A549 (cell line): ENCODE measurements around the gene ADAMTSL3. TPM values are rescaled to one million over a fixed set of nuclear protein-coding genes. Genes with fewer than 3 reads are reported as not detected.

Experiments used
- ATAC-seq, 2 experiments: fragments of 200-7000 bp in 1 of 2; fragments of >200 bp in 1 of 2; cut with Nextera tagmentation in 1 of 2; cut with Tn5 transposase in 1 of 2; 3 replicates each; pipeline versions ENCODE4 v1.8.0 to v1.9.1; 2018 to 2020; ENCODE audit warnings: mild to moderate bottlenecking in 1 of 2, moderate library complexity in 1 of 2
- CTCF ChIA-PET: fragments of 300-600 bp; sonication (Branson Sonifier 250); formaldehyde crosslinking; extraction: SDS; loops from one replicate; lab custom pipeline; 2021; ENCODE audit warnings: antibody characterized with exemption, inconsistent platforms; lab: Yijun Ruan, JAX
- POLR2A ChIA-PET: fragments of 350-600 bp; formaldehyde crosslinking; extraction: SDS; loops from one replicate; lab custom pipeline; 2021; ENCODE audit warnings: antibody characterized with exemption, inconsistent platforms; lab: Yijun Ruan, JAX
- DNase-seq, 2 experiments: peaks; one replicate each; pipeline versions ENCODE4 v3.0.0 to v3.0.0-alpha.2; 2011 to 2016; ENCODE audit warnings: low read depth in 1 of 2, low spot score in 1 of 2
- FAIRE-seq: peaks from 2 replicates; lab custom pipeline; 2011; peaks lifted over from hg19 to GRCh38; lab: Jason Lieb, UNC
- H3K27ac ChIP-seq, 2 experiments: fragments of >200 bp; sonication (Bioruptor Twin); formaldehyde crosslinking; 3 replicates each; pipeline ENCODE4 v1.5.1; 2016 to 2017
- H3K4me1 ChIP-seq: fragments of >200 bp; sonication (Bioruptor Twin); formaldehyde crosslinking; 3 replicates; pipeline ENCODE4 v1.6.1; 2016
- H3K4me2 ChIP-seq: fragments of >200 bp; sonication (Bioruptor Twin); formaldehyde crosslinking; 3 replicates; pipeline ENCODE4 v1.6.1; 2016
- H3K4me3 ChIP-seq: fragments of >200 bp; sonication (Bioruptor Twin); formaldehyde crosslinking; 3 replicates; pipeline ENCODE4 v1.5.1; 2016
- H3K9me3 ChIP-seq: fragments of >200 bp; sonication (Bioruptor Twin); formaldehyde crosslinking; 3 replicates; pipeline ENCODE4 v1.6.1; 2016
- CBX2 ChIP-seq: fragments of 200-600 bp; sonication (generic); IDR thresholded peaks from 2 replicates; pipeline ENCODE4 v1.6.1; 2016; ENCODE audit warnings: low read depth, mild to moderate bottlenecking, borderline replicate concordance
- CBX8 ChIP-seq: fragments of 200-600 bp; sonication (generic); IDR thresholded peaks from 2 replicates; pipeline ENCODE4 v1.6.1; 2016
- CEBPB ChIP-seq, 2 experiments: fragments of >200 bp in 1 of 2; sonication (Bioruptor Twin) in 1 of 2; formaldehyde crosslinking in 1 of 2; IDR thresholded peaks; 2 replicates each; pipeline ENCODE4 v1.6.1; 2012 to 2016
- E2F6 ChIP-seq: IDR thresholded peaks from 2 replicates; pipeline ENCODE4 v1.6.1; 2012; ENCODE audit warnings: low read depth, borderline replicate concordance
- ELK1 ChIP-seq: fragments of 150-350 bp; IDR thresholded peaks from 2 replicates; pipeline ENCODE4 v1.6.1; 2014; ENCODE audit warnings: low read depth, mild to moderate bottlenecking, low read length
- FOSL2 ChIP-seq, 2 experiments: fragments of 450-650 bp in 1 of 2; fragments of >200 bp in 1 of 2; sonication (Bioruptor Twin) in 1 of 2; formaldehyde crosslinking; IDR thresholded peaks; 2 replicates each; pipeline versions ENCODE4 v1.5.0 to v1.6.1; 2016 to 2020; ENCODE audit warnings: mild to moderate bottlenecking in 1 of 2, moderate library complexity in 1 of 2
- FOXS1 ChIP-seq: fragments of 250-450 bp; sonication (Bioruptor Pico); IDR thresholded peaks from 2 replicates; pipeline ENCODE4 v1.5.0; 2020; ENCODE audit warnings: mild to moderate bottlenecking, moderate library complexity
- HOXA7 ChIP-seq: fragments of 250-450 bp; sonication (Bioruptor Pico); IDR thresholded peaks from 2 replicates; pipeline ENCODE4 v1.5.0; 2020; ENCODE audit warnings: mild to moderate bottlenecking, moderate library complexity
- HOXB13 ChIP-seq: fragments of 250-450 bp; sonication (Bioruptor Pico); IDR thresholded peaks from 2 replicates; pipeline ENCODE4 v1.5.0; 2020; ENCODE audit warnings: low read depth, mild to moderate bottlenecking, moderate library complexity
- HOXB5 ChIP-seq: fragments of 250-450 bp; sonication (Bioruptor Pico); IDR thresholded peaks from 2 replicates; pipeline ENCODE4 v1.5.0; 2020; ENCODE audit warnings: mild to moderate bottlenecking, moderate library complexity
- JUN ChIP-seq, 2 experiments: fragments of >200 bp; sonication (Bioruptor Twin); formaldehyde crosslinking; IDR thresholded peaks; 2 replicates in 1 of 2; 3 replicates in 1 of 2; pipeline ENCODE4 v1.6.1; 2016 to 2017
- KDM1A ChIP-seq: fragments of 200-600 bp; sonication (generic); IDR thresholded peaks from 2 replicates; pipeline ENCODE4 v1.6.1; 2016; ENCODE audit warnings: low read depth, mild to moderate bottlenecking
- MAFK ChIP-seq: fragments of 450-650 bp; IDR thresholded peaks from 2 replicates; pipeline ENCODE4 v1.6.1; 2014; ENCODE audit not compliant: partially characterized antibody
- MAZ ChIP-seq: fragments of 150-350 bp; IDR thresholded peaks from 2 replicates; pipeline ENCODE4 v1.6.1; 2014; ENCODE audit warnings: antibody characterized with exemption, low read depth, low read length, borderline replicate concordance
- NFE2L2 ChIP-seq: fragments of 150-350 bp; conservative IDR thresholded peaks from 2 replicates; pipeline ENCODE4 v1.6.1; 2014; ENCODE audit warnings: low read length
- PHF8 ChIP-seq: fragments of 200-600 bp; sonication (generic); IDR thresholded peaks from 2 replicates; pipeline ENCODE4 v1.6.1; 2016; ENCODE audit warnings: low read depth, mild to moderate bottlenecking, antibody characterized with exemption, moderate library complexity, borderline replicate concordance
- RCOR1 ChIP-seq: fragments of 150-350 bp; IDR thresholded peaks from 2 replicates; pipeline ENCODE4 v1.6.1; 2014; ENCODE audit warnings: antibody characterized with exemption, low read length, low read depth
- ZFP36 ChIP-seq: fragments of 450-650 bp; IDR thresholded peaks from 2 replicates; pipeline ENCODE4 v1.6.1; 2014; ENCODE audit warnings: borderline replicate concordance; ENCODE audit not compliant: partially characterized antibody
- ZNF302 ChIP-seq: fragments of 250-450 bp; sonication (Bioruptor Pico); IDR thresholded peaks from 2 replicates; pipeline ENCODE4 v1.9.0; 2021; ENCODE audit warnings: inconsistent platforms, mild to moderate bottlenecking, moderate library complexity
- WGBS: methylation state at CpG from one replicate; pipeline ENCODE4 v1.1.6; 2017; ENCODE audit errors: missing lambda C conversion rate; 5-methylcytosine and 5-hydroxymethylcytosine counted together
- polyA plus RNA-seq, 4 experiments: library from polyadenylated mRNA; depleted of rRNA in 3 of 4; stranded (reverse); fragments of >200 nt; fragmentation: RNase III in 1 of 4; extraction: RNeasy Plus Mini Kit Qiagen cat#74134 plus additional on column Dnase treatment in 1 of 4; gene quantifications; 2 replicates in 3 of 4; 3 replicates in 1 of 4; pipeline ENCODE4 v1.2.3, GENCODE V29; 2011 to 2017
- TF ChIP-seq, protein P1 (sequence below): fragments of 250-450 bp; sonication (Bioruptor Pico); IDR thresholded peaks from 2 replicates; pipeline ENCODE4 v1.5.0; 2021; ENCODE audit warnings: mild to moderate bottlenecking, moderate library complexity, borderline replicate concordance
- TF ChIP-seq, protein P2 (sequence below): IDR thresholded peaks from 2 replicates; pipeline ENCODE4 v1.6.1; 2012
- TF ChIP-seq, protein P3 (sequence below): fragments of 250-450 bp; sonication (Bioruptor Pico); IDR thresholded peaks from 2 replicates; pipeline ENCODE4 v1.5.0; 2020; ENCODE audit warnings: low read depth, mild to moderate bottlenecking, moderate library complexity
- TF ChIP-seq, protein P4 (sequence below): fragments of 450-650 bp; IDR thresholded peaks from 2 replicates; pipeline ENCODE4 v1.6.1; 2014; ENCODE audit warnings: antibody characterized with exemption

ADAMTSL3 gene
- polyA plus RNA-seq, 2 of the 4 experiments (the other 2 are of a cell fraction) = 0.22 to 0.25 TPM

DNA sequence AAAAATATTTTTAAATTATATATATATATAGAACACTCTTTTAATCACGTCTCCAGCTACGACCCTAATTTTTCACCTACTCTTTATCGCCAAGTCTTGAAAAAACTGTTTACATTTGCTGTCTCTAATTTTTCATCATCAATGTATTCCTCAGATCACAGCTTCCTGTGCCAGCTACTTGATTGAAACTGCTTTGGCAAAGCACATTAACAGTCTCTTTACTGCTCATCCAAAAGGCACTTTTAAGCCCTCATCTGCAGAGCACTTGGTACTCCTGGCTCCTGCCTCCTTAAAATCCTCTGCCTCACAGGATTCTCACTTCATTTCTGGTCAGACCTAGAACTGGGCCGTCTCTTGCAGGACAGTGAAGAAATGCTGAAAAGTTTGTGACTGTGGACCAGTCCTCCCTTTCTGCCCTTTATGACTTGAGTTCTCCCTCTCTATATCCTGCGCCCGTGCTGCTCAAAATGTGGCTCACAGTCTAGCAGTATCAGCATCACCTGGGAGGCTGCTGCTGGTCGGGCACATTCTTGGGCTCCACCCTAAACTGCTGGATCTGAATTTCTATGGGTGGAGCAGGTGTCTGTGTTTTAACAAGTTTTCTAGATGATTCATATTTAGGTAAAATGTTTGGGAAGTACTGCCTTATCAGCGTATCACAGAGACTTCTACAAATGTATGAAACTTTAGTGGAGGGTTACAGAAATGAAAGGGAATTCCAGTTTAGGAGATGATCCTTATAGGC, 196.8 kb downstream of the ADAMTSL3 start:
- H3K9me3 ChIP-seq = no peaks in the 10 kb centered on the region
- H3K4me2 ChIP-seq = no peak overlapping the region
- TF ChIP-seq PHF8 (no peak), RCOR1 (no peak), JUN (IDR thresholded peaks at IDR 0.05) (no peak), FOXS1 (no peak), ZFP36 (no peak), HOXB13 (CRISPR knock-in tag) (no peak), E2F6 (no peak), MAZ (no peak)
- TF ChIP-seq, protein P1, sequence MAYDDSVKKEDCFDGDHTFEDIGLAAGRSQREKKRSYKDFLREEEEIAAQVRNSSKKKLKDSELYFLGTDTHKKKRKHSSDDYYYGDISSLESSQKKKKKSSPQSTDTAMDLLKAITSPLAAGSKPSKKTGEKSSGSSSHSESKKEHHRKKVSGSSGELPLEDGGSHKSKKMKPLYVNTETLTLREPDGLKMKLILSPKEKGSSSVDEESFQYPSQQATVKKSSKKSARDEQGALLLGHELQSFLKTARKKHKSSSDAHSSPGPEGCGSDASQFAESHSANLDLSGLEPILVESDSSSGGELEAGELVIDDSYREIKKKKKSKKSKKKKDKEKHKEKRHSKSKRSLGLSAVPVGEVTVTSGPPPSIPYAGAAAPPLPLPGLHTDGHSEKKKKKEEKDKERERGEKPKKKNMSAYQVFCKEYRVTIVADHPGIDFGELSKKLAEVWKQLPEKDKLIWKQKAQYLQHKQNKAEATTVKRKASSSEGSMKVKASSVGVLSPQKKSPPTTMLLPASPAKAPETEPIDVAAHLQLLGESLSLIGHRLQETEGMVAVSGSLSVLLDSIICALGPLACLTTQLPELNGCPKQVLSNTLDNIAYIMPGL = no peak
- TF ChIP-seq, protein P2, sequence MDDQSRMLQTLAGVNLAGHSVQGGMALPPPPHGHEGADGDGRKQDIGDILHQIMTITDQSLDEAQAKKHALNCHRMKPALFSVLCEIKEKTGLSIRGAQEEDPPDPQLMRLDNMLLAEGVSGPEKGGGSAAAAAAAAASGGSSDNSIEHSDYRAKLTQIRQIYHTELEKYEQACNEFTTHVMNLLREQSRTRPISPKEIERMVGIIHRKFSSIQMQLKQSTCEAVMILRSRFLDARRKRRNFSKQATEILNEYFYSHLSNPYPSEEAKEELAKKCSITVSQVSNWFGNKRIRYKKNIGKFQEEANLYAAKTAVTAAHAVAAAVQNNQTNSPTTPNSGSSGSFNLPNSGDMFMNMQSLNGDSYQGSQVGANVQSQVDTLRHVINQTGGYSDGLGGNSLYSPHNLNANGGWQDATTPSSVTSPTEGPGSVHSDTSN = no peak
- ATAC-seq (0 out of 6 replicates have a peak, but pooled peaks of 1 of the 2 experiments have one; percentile 15), DNase-seq (no peak), FAIRE-seq (no peak)
- POLR2A ChIA-PET = no interaction called here
- peaks cover 5% of the 10 kb centered on the region; the same call in 1 of the 3 replicates for H3K4me1 ChIP-seq
- CTCF ChIA-PET = no interaction called here
- H3K4me3 ChIP-seq = no peak overlapping the region
- H3K27ac ChIP-seq = no peak overlapping the region
- whole genome bisulfite sequencing = 40% methylated on average over 8 of the region's 8 CpGs

GRCh38 chr15:83853232-83853631, 199.3 kb downstream of the ADAMTSL3 start:
- H3K4me1 ChIP-seq = peaks cover 5% of the 10 kb centered on the region; the same call in 1 of the 3 replicates
- no peak for TF ChIP-seq MAZ
- no peak for TF ChIP-seq CBX8
- TF ChIP-seq NFE2L2 = peak; percentile 78
- no peak for TF ChIP-seq KDM1A
- no peak overlapping the region for H3K4me2 ChIP-seq
- 33% methylated on average over 1 of the region's 1 CpG for WGBS
- POLR2A ChIA-PET = no interaction called here
- no peak for ATAC-seq
- no peak for DNase-seq
- no peaks in the 10 kb centered on the region for H3K9me3 ChIP-seq
- no peak overlapping the region for H3K27ac ChIP-seq
- CTCF ChIA-PET = no interaction called here
- H3K4me3 ChIP-seq = no peak overlapping the region
- peak; percentile 54 for FAIRE-seq

DNA sequence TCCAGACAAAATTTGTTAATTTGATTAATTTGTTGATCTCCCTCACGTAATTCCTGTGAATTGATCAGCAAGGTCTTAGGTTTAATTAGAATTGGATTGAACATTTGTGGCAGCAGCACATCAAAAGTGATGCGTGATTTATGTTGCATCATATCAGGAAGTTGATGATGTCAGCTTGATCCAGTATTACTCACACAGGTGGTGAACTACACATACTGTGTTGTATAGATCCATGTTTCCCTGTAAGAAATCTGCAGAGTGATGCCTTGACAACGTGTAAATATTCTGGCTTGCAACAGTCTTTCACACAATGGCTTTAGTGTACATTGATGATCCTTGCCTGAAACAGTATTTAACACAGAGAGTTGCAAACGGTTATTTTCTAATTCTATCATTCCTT, 200.4 kb downstream of the ADAMTSL3 start:
- no peak overlapping the region for H3K4me3 ChIP-seq
- ATAC-seq = no peak
- ChIA-PET POLR2A (no interaction called here), CTCF (no interaction called here)
- 9% methylated on average over 4 of the region's 4 CpGs for WGBS
- peaks cover 5% of the 10 kb centered on the region; the same call in 1 of the 3 replicates for H3K4me1 ChIP-seq
- DNase-seq = peak in 1 of 2 experiments; percentile 31
- TF ChIP-seq ELK1 = no peak
- peak; percentile 64 for TF ChIP-seq MAFK
- TF ChIP-seq CBX2 = no peak
- TF ChIP-seq, protein P3, sequence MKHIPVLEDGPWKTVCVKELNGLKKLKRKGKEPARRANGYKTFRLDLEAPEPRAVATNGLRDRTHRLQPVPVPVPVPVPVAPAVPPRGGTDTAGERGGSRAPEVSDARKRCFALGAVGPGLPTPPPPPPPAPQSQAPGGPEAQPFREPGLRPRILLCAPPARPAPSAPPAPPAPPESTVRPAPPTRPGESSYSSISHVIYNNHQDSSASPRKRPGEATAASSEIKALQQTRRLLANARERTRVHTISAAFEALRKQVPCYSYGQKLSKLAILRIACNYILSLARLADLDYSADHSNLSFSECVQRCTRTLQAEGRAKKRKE = no peak
- no peak for TF ChIP-seq NFE2L2
- no peak for TF ChIP-seq FOSL2 (IDR thresholded peaks at IDR 0.05)
- peak; percentile 15; the same call in 1 of the 2 replicates for TF ChIP-seq FOSL2 (CRISPR knock-in tag; IDR thresholded peaks at IDR 0.05)
- TF ChIP-seq HOXB5 (CRISPR knock-in tag) = no peak
- TF ChIP-seq, protein P4, sequence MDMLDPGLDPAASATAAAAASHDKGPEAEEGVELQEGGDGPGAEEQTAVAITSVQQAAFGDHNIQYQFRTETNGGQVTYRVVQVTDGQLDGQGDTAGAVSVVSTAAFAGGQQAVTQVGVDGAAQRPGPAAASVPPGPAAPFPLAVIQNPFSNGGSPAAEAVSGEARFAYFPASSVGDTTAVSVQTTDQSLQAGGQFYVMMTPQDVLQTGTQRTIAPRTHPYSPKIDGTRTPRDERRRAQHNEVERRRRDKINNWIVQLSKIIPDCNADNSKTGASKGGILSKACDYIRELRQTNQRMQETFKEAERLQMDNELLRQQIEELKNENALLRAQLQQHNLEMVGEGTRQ = no peak
- TF ChIP-seq HOXA7 = no peak
- peak; percentile 8 to 25; a peak in 1 of 4 replicates for TF ChIP-seq CEBPB (IDR thresholded peaks at IDR 0.05)
- TF ChIP-seq FOXS1 = no peak
- TF ChIP-seq ZNF302 (CRISPR knock-in tag) = no peak
- no peak overlapping the region for H3K27ac ChIP-seq
- no peak for FAIRE-seq
- no peaks in the 10 kb centered on the region for H3K9me3 ChIP-seq
- H3K4me2 ChIP-seq = 0 out of 3 replicates have a peak overlapping the region, but pooled peaks have one; percentile 20
